Measurements from ENCODE around the gene PLA2G7. TPM values are rescaled to one million over a fixed set of nuclear protein-coding genes. Genes with fewer than 3 reads are reported as not detected.

PLA2G7 gene
- total RNA-seq, 4 donors from 2014 or later: 2.8 to 7.6 (median 4.5) TPM

- Histone ChIP-seq H3K4me3 (no peak overlapping the region), H3K27me3 (no peaks in the 10 kb centered on the region), H3K9me3 (no peaks in the 10 kb centered on the region), H3K27ac (no peak overlapping the region), H3K4me1 (no peaks in the 10 kb centered on the region), H3K36me3 (no peaks in the 10 kb centered on the region)
- 89% methylated on average over 2 of the region's 2 CpGs for WGBS
- TF ChIP-seq POLR2AphosphoS5 (IDR thresholded peaks at IDR 0.05): no peak
- TF ChIP-seq EP300 (IDR thresholded peaks at IDR 0.05): no peak
- TF ChIP-seq POLR2A (IDR thresholded peaks at IDR 0.05): no peak
- no peak for TF ChIP-seq CTCF (IDR thresholded peaks at IDR 0.05)
- no peak for DNase-seq (ENCODE audit: low spot score in 2 of 2)
Measured at GRCh38 chr6:46763466-46763865, 28.3 kb upstream of the PLA2G7 start.

GRCh38 chr6:46760925-46761324 is 25.8 kb upstream of the PLA2G7 start:
- no peaks in the 10 kb centered on the region for H3K9me3 ChIP-seq
- no peak for DNase-seq (ENCODE audit: low spot score in 2 of 2)
- H3K4me3 ChIP-seq: no peak overlapping the region
- TF ChIP-seq POLR2A (IDR thresholded peaks at IDR 0.05) (no peak), CTCF (IDR thresholded peaks at IDR 0.05) (no peak), EP300 (IDR thresholded peaks at IDR 0.05) (no peak), POLR2AphosphoS5 (IDR thresholded peaks at IDR 0.05) (no peak)
- H3K27ac ChIP-seq: no peak overlapping the region
- WGBS: 79% methylated on average over 3 of the region's 3 CpGs
- H3K4me1 ChIP-seq: no peaks in the 10 kb centered on the region
- H3K36me3 ChIP-seq: no peaks in the 10 kb centered on the region
- H3K27me3 ChIP-seq: no peaks in the 10 kb centered on the region

GRCh38 chr6:46758960-46759753 is 24.0 kb upstream of the PLA2G7 start:
- no peaks in the 10 kb centered on the region for H3K4me1 ChIP-seq
- no peak overlapping the region for H3K27ac ChIP-seq
- H3K36me3 ChIP-seq: no peaks in the 10 kb centered on the region
- TF ChIP-seq POLR2A (IDR thresholded peaks at IDR 0.05): no peak
- no peak for TF ChIP-seq EP300 (IDR thresholded peaks at IDR 0.05)
- TF ChIP-seq CTCF (IDR thresholded peaks at IDR 0.05): no peak
- TF ChIP-seq POLR2AphosphoS5 (IDR thresholded peaks at IDR 0.05): no peak
- 95% methylated on average over 4 of the region's 4 CpGs for WGBS
- no peak for DNase-seq (ENCODE audit: low spot score in 2 of 2)
- H3K27me3 ChIP-seq: no peaks in the 10 kb centered on the region
- H3K9me3 ChIP-seq: no peaks in the 10 kb centered on the region
- H3K4me3 ChIP-seq: no peak overlapping the region

- DNase-seq (ENCODE audit: low spot score in 2 of 2): no peak
- no peak overlapping the region for H3K4me3 ChIP-seq
- H3K9me3 ChIP-seq: no peaks in the 10 kb centered on the region
- WGBS: 76% methylated on average over 2 of the region's 2 CpGs
- H3K4me1 ChIP-seq: no peaks in the 10 kb centered on the region
- H3K27me3 ChIP-seq: no peaks in the 10 kb centered on the region
- TF ChIP-seq POLR2A (IDR thresholded peaks at IDR 0.05) (no peak), EP300 (IDR thresholded peaks at IDR 0.05) (no peak), CTCF (IDR thresholded peaks at IDR 0.05) (no peak), POLR2AphosphoS5 (IDR thresholded peaks at IDR 0.05) (no peak)
- no peaks in the 10 kb centered on the region for H3K36me3 ChIP-seq
- no peak overlapping the region for H3K27ac ChIP-seq
Measured at GRCh38 chr6:46757214-46757596, 22.0 kb upstream of the PLA2G7 start.

- no peak overlapping the region for H3K4me3 ChIP-seq
- H3K4me1 ChIP-seq: no peaks in the 10 kb centered on the region
- H3K27me3 ChIP-seq: no peaks in the 10 kb centered on the region
- WGBS: 49% methylated on average over 7 of the region's 7 CpGs
- H3K36me3 ChIP-seq: no peaks in the 10 kb centered on the region
- no peak overlapping the region for H3K27ac ChIP-seq
- DNase-seq (ENCODE audit: low spot score in 2 of 2): no peak
- no peaks in the 10 kb centered on the region for H3K9me3 ChIP-seq
- TF ChIP-seq POLR2A (IDR thresholded peaks at IDR 0.05): no peak
- no peak for TF ChIP-seq POLR2AphosphoS5 (IDR thresholded peaks at IDR 0.05)
- no peak for TF ChIP-seq EP300 (IDR thresholded peaks at IDR 0.05)
- no peak for TF ChIP-seq CTCF (IDR thresholded peaks at IDR 0.05)
Measured at GRCh38 chr6:46756469-46757213, 21.5 kb upstream of the PLA2G7 start.
